Astrocyte of the cerebellum (primary cell): Measurements from ENCODE around the gene CYP26A1.
A peak's percentile ranks its signal among the peaks of the same experiment; 100 is the strongest.

Experiments
- DNase-seq: peaks from one replicate; pipeline ENCODE4 v3.0.0-alpha.2; 2011; ENCODE audit warnings: low read depth
- H3K4me3 ChIP-seq: 2 replicates; pipeline ENCODE4 v1.5.1; 2011; ENCODE audit warnings: mild to moderate bottlenecking, low read depth, low read length, moderate library complexity
- CTCF ChIP-seq: IDR thresholded peaks from 2 replicates; pipeline ENCODE4 v1.5.1; 2012; ENCODE audit warnings: low read length, low read depth, moderate library complexity, mild to moderate bottlenecking; ENCODE audit errors: missing control alignments
- in situ Hi-C: cut with HindIII; loops from 2 replicates; pipeline ENCODE4 v1.10.0; 2017; ENCODE audit warnings: low sequenced_read_pairs

CYP26A1 gene

GRCh38 chr10:93126483-93127052 lies 52.9 kb downstream of the CYP26A1 start:
- in situ Hi-C loops = no loop called here
- DNase-seq = no peak
- peak; percentile 19 for TF ChIP-seq CTCF

More at GRCh38 chr10:93126483-93127052, 52.9 kb downstream of the CYP26A1 start:
- no peak overlapping the region for H3K4me3 ChIP-seq
